H1 (cell line): ENCODE data around the gene KMT5B. TPM values are rescaled to one million over a fixed set of nuclear protein-coding genes. Genes with fewer than 3 reads are reported as not detected.

ENCODE experiments used
- ATF2 ChIP-seq: IDR thresholded peaks from 2 replicates; pipeline ENCODE4 v1.6.1; 2012; ENCODE audit warnings: low read length, inconsistent platforms
- CHD7 ChIP-seq: fragments of 300-600 bp; sonication (generic); IDR thresholded peaks from 2 replicates; pipeline ENCODE4 v1.7.1; 2012; ENCODE audit warnings: low read length, moderate library complexity, mild to moderate bottlenecking, inconsistent platforms; ENCODE audit not compliant: insufficient replicate concordance
- polyA plus RNA-seq, 7 experiments: library from polyadenylated mRNA; depleted of rRNA in 3 of 7; stranded (reverse) in 5 of 7; unstranded in 2 of 7; fragments of >200 nt in 5 of 7; fragments of 200-250 nt in 2 of 7; gene quantifications; 1 replicate in 5 of 7; 2 replicates in 1 of 7; 4 replicates in 1 of 7; pipeline versions ENCODE4 v1.2.1 to v1.2.3, GENCODE V29; 2011 to 2013; ENCODE audit warnings: missing spikeins in 2 of 7, mixed read lengths in 2 of 7
- total RNA-seq: library from RNA; stranded (reverse); fragmentation: NEBNext Ultra II Directional; extraction: Animal tissue kit (Norgen Biotek cat#: 25700); gene quantifications from 2 replicates; pipeline ENCODE4 v1.2.1, GENCODE V29; 2021

The KMT5B gene
- total and polyA plus RNA-seq, 2 of the 8 experiments (the other 6 are each of a cell fraction or from before 2014, with no cell fraction given): 11.0 to 40.8 TPM

- no peak for TF ChIP-seq ATF2
- TF ChIP-seq CHD7: no peak
Observed at GRCh38 chr11:68135161-68135560, 77.9 kb downstream of the KMT5B start (continued).
